HEK293 (cell line): ENCODE measurements around the gene SLA2.

Source experiments
- ATF2 ChIP-seq: fragments of 450-650 bp; formaldehyde crosslinking; IDR thresholded peaks from 2 replicates; pipeline ENCODE4 v1.5.1; 2016; ENCODE audit warnings: missing biosample characterization, missing genetic modification characterization, low read depth
- CTCF ChIP-seq: fragments of 450-650 bp; formaldehyde crosslinking; IDR thresholded peaks from 2 replicates; pipeline ENCODE4 v1.5.1; 2016; ENCODE audit warnings: missing biosample characterization, missing genetic modification characterization
- REST ChIP-seq: fragments of 450-650 bp; formaldehyde crosslinking; IDR thresholded peaks from 2 replicates; pipeline ENCODE4 v1.5.1; 2016; ENCODE audit warnings: missing biosample characterization, missing genetic modification characterization
- SETDB1 ChIP-seq: IDR thresholded peaks from one replicate; pipeline ENCODE4 v1.6.1; 2017; ENCODE audit warnings: mild to moderate bottlenecking, low read length, moderate library complexity, mixed read lengths; ENCODE audit not compliant: insufficient read length
- ZBTB7A ChIP-seq: fragments of 450-650 bp; formaldehyde crosslinking; IDR thresholded peaks from 2 replicates; pipeline ENCODE4 v1.5.1; 2016; ENCODE audit warnings: low read depth, missing biosample characterization, missing genetic modification characterization
- ZFP41 ChIP-seq: fragments of 450-650 bp; formaldehyde crosslinking; IDR thresholded peaks from 2 replicates; pipeline ENCODE4 v1.5.1; 2016; ENCODE audit warnings: missing biosample characterization, missing genetic modification characterization, borderline replicate concordance
- ZNF10 ChIP-seq: fragments of 450-650 bp; formaldehyde crosslinking; IDR thresholded peaks from 2 replicates; pipeline ENCODE4 v1.5.1; 2017; ENCODE audit warnings: missing biosample characterization, missing genetic modification characterization
- ZNF114 ChIP-seq: fragments of 450-650 bp; formaldehyde crosslinking; IDR thresholded peaks from 2 replicates; pipeline ENCODE4 v1.5.0; 2017; ENCODE audit warnings: missing biosample characterization, missing genetic modification characterization
- ZNF398 ChIP-seq: fragments of 450-650 bp; formaldehyde crosslinking; IDR thresholded peaks from 2 replicates; pipeline ENCODE4 v1.5.1; 2017; ENCODE audit warnings: missing biosample characterization, missing genetic modification characterization
- ZNF473 ChIP-seq: fragments of 450-650 bp; formaldehyde crosslinking; IDR thresholded peaks from 2 replicates; pipeline ENCODE4 v1.5.1; 2017; ENCODE audit warnings: missing biosample characterization, missing genetic modification characterization
- ZNF585B ChIP-seq: fragments of 450-650 bp; formaldehyde crosslinking; IDR thresholded peaks from 2 replicates; pipeline ENCODE4 v1.5.1; 2016; ENCODE audit warnings: missing biosample characterization, missing genetic modification characterization
- ZNF776 ChIP-seq: fragments of 450-650 bp; formaldehyde crosslinking; IDR thresholded peaks from 2 replicates; pipeline ENCODE4 v1.5.0; 2017; ENCODE audit warnings: missing biosample characterization, missing genetic modification characterization, borderline replicate concordance

GRCh38 chr20:36686504-36686903 lies 40.5 kb upstream of the SLA2 start:
- no peak for TF ChIP-seq CTCF (tag by site-specific recombination)
- TF ChIP-seq ZFP41 (tag by site-specific recombination) = no peak
- no peak for TF ChIP-seq SETDB1
- no peak for TF ChIP-seq ZNF398 (tag by site-specific recombination)
- no peak for TF ChIP-seq ZNF114
- TF ChIP-seq ZNF585B (tag by site-specific recombination) = no peak
- TF ChIP-seq ATF2 (tag by site-specific recombination) = no peak
- TF ChIP-seq ZNF473 = no peak
- TF ChIP-seq ZBTB7A (tag by site-specific recombination) = no peak
- no peak for TF ChIP-seq REST (tag by site-specific recombination)
- no peak for TF ChIP-seq ZNF776
- TF ChIP-seq ZNF10 (tag by site-specific recombination) = no peak
